ENCODE results near the gene BTD.

GRCh38 chr3:15629860-15630597, 28.5 kb downstream of the BTD start:
- TF ChIP-seq CTCF (IDR thresholded peaks at IDR 0.05; ENCODE audit: low read depth, low read length) (peak; percentile 66), POLR2A (IDR thresholded peaks at IDR 0.05; ENCODE audit: extremely low read depth, insufficient read length) (no peak), MYC (IDR thresholded peaks at IDR 0.05; ENCODE audit: low read depth, low read length) (peak; percentile 66; the same call in 1 of the 2 replicates), MAX (IDR thresholded peaks at IDR 0.05; ENCODE audit: low read depth, low read length) (peak; percentile 78)

Data from NB4 (cell line).